Prostate gland (tissue), 2 donors: ENCODE measurements around the gene DBT.

Experiments used
- POLR2AphosphoS5 ChIP-seq: sonication (generic); formaldehyde crosslinking; IDR thresholded peaks from one replicate; pipeline ENCODE4 v1.6.1; 2017; ENCODE audit warnings: antibody characterized with exemption
- TF ChIP-seq, protein P1 (sequence below), 4 experiments: fragments of 200-600 bp in 2 of 4; fragments of 450-650 bp in 2 of 4; sonication (generic) in 2 of 4; IDR thresholded peaks; 1 replicate in 3 of 4; 2 replicates in 1 of 4; pipeline ENCODE4 v1.5.1; 2016 to 2019; ENCODE audit warnings: antibody characterized with exemption in 4 of 4, mild to moderate bottlenecking in 2 of 4, moderate library complexity in 2 of 4

DNA sequence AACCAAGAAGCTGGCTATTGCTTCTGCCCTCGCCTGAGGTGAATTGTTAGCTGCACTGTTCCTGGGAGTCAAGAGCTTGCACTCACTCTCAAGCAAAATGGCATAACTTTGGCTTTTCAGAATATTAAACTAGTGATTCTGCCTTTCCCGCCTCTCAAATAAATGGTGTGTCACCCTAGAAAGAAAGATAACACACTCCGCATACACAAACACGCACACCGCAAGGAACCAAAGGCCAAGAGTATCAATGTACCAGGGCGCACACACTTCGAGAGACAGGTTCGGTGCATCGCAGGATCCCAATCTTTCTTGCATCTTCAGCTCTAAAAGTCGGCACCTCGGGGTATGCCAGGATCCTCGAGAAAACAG lies 15.9 kb upstream of the DBT start:
- TF ChIP-seq, protein P1, sequence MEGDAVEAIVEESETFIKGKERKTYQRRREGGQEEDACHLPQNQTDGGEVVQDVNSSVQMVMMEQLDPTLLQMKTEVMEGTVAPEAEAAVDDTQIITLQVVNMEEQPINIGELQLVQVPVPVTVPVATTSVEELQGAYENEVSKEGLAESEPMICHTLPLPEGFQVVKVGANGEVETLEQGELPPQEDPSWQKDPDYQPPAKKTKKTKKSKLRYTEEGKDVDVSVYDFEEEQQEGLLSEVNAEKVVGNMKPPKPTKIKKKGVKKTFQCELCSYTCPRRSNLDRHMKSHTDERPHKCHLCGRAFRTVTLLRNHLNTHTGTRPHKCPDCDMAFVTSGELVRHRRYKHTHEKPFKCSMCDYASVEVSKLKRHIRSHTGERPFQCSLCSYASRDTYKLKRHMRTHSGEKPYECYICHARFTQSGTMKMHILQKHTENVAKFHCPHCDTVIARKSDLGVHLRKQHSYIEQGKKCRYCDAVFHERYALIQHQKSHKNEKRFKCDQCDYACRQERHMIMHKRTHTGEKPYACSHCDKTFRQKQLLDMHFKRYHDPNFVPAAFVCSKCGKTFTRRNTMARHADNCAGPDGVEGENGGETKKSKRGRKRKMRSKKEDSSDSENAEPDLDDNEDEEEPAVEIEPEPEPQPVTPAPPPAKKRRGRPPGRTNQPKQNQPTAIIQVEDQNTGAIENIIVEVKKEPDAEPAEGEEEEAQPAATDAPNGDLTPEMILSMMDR (IDR thresholded peaks at IDR 0.05), result no peak
- no peak for TF ChIP-seq POLR2AphosphoS5
